Measurements from ENCODE around the gene LHPP.

DNA sequence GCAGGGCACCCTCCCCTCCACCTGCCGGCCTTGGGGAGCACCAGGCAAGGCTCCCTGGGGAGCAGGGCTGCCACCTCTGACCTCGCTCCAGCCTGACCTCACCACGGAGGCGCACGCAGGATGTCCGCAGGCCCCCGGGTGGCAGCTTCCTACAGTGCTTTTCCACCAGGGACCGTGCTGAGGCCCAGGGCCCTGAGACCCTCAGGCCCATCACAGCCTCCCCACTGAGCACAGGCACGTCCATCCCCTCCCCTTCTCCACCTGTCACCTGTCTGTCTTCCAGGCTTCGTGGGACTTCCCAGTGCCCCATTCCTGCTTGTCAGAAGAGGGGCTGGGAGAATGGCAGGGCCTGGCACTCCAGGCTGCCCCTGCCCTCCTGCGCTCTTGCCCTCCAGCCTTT, 90.1 kb downstream of the LHPP start:
- TF ChIP-seq POLR2A (IDR thresholded peaks at IDR 0.05; ENCODE audit: low read depth, low read length) (no peak), SPI1 (IDR thresholded peaks at IDR 0.05; ENCODE audit: low read depth, low read length) (no peak), TAF1 (IDR thresholded peaks at IDR 0.05; ENCODE audit: low read depth, low read length) (no peak), POLR2AphosphoS5 (IDR thresholded peaks at IDR 0.05; ENCODE audit: low read depth, low read length) (no peak)
